Coronary artery (tissue), 2 donors: ENCODE measurements around the gene OR8K5.
"Not testable (repeated sequence)": the region's sequence is repeated elsewhere in the genome, so short reads cannot be mapped to it uniquely, and the experiment has no call there.

ENCODE experiments used
- DNase-seq: peaks from one replicate; pipeline ENCODE4 v3.0.0-alpha.2; 2017; ENCODE audit warnings: low spot score
- H3K27ac ChIP-seq, 2 donors: fragments of 200-600 bp; sonication (generic); one replicate each; pipeline ENCODE4 v1.5.1; 2016 to 2019
- H3K4me3 ChIP-seq: fragments of 200-600 bp; sonication (generic); 2 replicates; pipeline ENCODE4 v1.5.1; 2016; ENCODE audit warnings: mild to moderate bottlenecking, moderate library complexity
- TF ChIP-seq, protein P1 (sequence below): fragments of 200-600 bp; sonication (generic); IDR thresholded peaks from one replicate; pipeline ENCODE4 v1.5.1; 2019; ENCODE audit warnings: antibody characterized with exemption

Gene OR8K5

GRCh38 chr11:56172256-56172830, 12.2 kb upstream of the OR8K5 start:
- Histone ChIP-seq H3K27ac (no peak overlapping the region), H3K4me3 (no peak overlapping the region)
- TF ChIP-seq, protein P1, sequence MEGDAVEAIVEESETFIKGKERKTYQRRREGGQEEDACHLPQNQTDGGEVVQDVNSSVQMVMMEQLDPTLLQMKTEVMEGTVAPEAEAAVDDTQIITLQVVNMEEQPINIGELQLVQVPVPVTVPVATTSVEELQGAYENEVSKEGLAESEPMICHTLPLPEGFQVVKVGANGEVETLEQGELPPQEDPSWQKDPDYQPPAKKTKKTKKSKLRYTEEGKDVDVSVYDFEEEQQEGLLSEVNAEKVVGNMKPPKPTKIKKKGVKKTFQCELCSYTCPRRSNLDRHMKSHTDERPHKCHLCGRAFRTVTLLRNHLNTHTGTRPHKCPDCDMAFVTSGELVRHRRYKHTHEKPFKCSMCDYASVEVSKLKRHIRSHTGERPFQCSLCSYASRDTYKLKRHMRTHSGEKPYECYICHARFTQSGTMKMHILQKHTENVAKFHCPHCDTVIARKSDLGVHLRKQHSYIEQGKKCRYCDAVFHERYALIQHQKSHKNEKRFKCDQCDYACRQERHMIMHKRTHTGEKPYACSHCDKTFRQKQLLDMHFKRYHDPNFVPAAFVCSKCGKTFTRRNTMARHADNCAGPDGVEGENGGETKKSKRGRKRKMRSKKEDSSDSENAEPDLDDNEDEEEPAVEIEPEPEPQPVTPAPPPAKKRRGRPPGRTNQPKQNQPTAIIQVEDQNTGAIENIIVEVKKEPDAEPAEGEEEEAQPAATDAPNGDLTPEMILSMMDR: no peak
- no peak for DNase-seq

GRCh38 chr11:56163804-56164203, 3.7 kb upstream of the OR8K5 start:
- no peak for DNase-seq
- TF ChIP-seq, protein P1: no peak
- H3K4me3 ChIP-seq: no peak overlapping the region
- H3K27ac ChIP-seq: no peak overlapping the region

DNA sequence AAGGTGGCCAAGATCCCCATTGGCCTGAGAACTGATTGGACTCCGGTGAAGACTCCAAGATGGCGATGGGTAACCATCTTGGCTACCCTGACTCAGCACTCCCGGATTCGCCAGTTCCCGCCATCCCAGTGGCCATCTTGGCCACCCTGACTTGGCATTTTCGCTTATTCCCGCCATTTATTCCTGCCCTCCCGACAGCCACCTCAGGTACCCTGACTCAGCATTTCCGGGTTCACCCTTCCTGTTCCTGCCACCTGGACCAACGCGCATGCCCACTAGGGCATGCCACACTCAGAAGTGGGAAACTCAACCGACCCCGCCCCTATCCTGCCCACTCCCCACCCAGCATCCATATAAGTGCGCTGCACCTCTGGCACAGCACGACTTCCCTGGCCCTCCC, 7.8 kb downstream of the OR8K5 start:
- Histone ChIP-seq H3K27ac (no peak overlapping the region), H3K4me3 (no peak overlapping the region)
- DNase-seq: no peak
- TF ChIP-seq, protein P1: no peak

DNA sequence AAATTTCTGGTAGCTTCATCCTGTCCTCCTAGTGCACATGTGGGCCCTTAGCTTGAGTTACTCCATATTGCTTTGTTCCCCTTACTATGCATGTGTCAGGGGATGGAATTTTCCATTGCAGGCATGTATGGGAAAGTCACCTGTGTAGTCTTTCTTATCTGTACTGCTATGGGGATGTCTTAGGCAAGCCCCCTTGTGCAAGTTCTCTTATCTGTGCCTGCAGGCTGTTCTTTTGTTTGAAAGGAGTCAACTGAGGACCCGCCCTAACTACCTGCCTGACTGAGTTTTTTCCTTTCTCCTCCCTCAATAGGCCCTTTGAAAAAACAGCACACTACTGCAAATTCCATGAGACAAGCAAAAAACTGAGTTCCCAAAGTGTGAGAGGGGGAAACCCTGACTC, 8.7 kb downstream of the OR8K5 start:
- TF ChIP-seq, protein P1: no peak
- no peak overlapping the region for H3K4me3 ChIP-seq
- DNase-seq: no peak
- no peak overlapping the region for H3K27ac ChIP-seq

- H3K27ac ChIP-seq, DNase-seq, H3K4me3 ChIP-seq: not testable (repeated sequence)
These were observed 16.4 kb downstream of the OR8K5 start for GRCh38 chr11:56143681-56144080.

DNA sequence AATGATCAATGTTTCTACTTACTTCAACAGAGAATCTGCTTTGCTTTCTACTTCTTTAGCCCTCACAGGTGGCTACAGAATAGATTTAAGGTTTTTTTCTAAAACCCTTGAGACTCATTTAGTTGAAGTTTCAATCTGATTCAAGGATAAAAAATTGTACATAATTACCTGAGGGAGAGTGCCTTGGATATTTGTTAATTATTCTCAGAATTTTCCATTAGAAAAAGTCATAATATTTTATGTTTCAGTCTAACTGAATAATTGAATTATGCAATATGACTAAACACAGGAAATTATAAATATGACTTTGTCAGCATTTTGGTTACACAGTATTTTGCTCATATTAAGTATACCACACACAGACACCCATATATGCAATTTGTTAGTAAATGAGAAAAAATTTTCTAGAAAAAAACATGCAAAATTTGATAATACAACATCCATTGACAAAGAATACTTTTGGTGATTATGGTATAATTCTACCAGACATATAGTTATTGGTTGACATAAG, 19.9 kb downstream of the OR8K5 start, which contains the start of gene OR8J3:
Gene OR8J3 (minus strand): TSS at position 51 of the 511 bp plus-strand sequence. CDS start 2,483 bp downstream, outside the sequence.
- DNase-seq: no peak
- TF ChIP-seq, protein P1: no peak
- H3K27ac ChIP-seq: no peak within 1 kb of the TSS
- H3K4me3 ChIP-seq: no peak within 1 kb of the TSS

DNA sequence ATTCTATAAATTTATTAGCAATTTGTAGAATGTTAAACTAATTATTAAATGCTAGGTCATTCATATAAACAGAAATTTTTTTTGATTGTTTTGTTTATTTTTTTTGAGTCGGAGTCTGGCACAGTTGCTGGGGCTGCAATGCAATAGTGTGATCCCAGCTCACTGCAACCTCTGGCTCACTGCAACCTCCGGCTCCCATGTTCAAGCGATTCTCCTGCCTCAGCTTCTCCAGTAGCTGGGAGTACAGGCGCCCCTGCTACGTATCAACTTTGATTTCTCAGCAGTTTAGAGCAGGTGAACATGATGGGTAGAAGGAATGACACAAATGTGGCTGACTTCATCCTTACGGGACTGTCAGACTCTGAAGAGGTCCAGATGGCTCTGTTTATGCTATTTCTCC, 38.0 kb downstream of the OR8K5 start, which contains the start of gene OR8H3:
Gene OR8H3 (plus strand): TSS at position 301 of the 400 bp plus-strand sequence. CDS start 0 bp downstream, at position 301.
- Histone ChIP-seq H3K4me3 (no peak within 1 kb of the TSS), H3K27ac (no peak within 1 kb of the TSS)
- no peak for DNase-seq
- TF ChIP-seq, protein P1: no peak
